OCI-M1 (cell line): Measurements from ENCODE around the gene ZNF45.
"Not testable (repeated sequence)": the region's sequence is repeated elsewhere in the genome, so short reads cannot be mapped to it uniquely, and the experiment has no call there.

ENCODE experiments used
- DNase-seq: peaks from one replicate; lab custom pipeline; 2025; lab: John Stamatoyannopoulos, UW

Gene ZNF45

DNA sequence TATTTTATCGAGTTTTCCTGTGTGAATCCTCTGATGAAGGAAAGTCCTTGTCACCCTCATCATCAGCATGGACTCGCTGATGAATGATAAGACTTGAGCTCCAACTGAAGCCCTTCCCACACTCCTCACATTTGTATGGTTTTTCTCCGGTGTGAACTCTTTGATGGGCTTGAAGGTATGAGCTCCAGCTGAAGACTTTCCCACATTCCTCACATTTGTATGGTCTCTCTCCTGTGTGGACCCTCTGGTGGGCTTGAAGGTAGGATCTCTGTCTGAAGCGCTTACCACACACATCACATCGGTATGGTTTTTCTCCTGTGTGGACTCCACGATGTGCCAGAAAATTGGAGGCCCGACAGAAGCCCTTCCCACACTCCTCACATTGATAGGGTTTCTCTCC lies 21.7 kb downstream of the ZNF45 start:
- DNase-seq, result no peak

DNA sequence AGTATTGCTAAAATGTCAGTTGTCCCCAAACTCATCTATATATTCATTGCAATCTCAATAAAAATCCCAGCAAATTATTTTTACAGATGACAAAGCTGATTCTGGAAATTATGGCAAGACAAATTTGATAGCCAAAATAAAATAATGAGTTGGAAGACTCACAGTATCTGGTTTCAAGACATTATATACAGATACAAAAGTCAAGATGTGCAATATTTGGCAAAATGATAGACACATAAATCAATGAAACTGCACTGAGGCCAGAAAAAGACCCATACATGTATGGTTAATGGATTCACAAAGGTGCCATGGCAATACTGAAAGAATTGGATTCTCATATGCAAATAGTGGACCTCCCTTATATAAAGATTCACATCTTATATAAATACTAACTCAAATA lies 24.2 kb downstream of the ZNF45 start:
- no peak for DNase-seq

DNA sequence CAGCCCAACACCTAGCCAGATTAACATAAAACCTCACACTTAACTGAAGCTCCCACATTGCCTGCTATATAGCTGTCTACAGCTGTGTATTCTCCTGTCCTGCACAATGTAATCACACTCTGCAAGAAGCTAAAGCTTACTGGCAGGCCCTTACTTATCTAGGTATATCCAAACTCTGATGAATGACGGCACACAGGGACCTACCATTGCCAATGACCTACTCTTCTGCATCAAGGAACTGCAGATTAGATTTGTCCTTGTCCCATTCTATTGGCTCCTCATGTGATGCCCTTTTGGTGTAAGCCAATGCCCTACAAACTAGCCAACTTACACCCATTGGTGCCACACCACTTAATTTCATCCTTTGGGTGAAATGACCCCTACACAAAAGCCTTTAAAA lies 26.4 kb downstream of the ZNF45 start:
- no peak for DNase-seq

DNA sequence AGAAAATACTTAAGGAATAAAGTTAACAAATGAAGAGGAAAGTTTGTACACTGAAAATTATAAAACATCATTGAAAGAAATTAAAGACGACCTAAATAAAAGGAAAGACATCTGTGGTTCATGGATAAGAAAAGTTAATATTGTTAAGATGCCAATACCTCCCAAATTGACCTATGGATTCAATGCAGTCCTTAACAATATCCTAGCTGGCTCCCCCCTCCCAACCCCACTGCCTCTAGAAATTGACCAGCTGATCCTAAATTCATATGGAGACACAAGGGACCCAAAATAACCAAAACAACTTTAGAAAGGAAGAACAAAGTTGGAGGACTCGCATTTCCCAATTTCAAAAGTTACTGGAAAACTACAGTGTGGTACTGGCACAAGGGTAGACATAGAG lies 28.3 kb downstream of the ZNF45 start:
- DNase-seq, result no peak

DNA sequence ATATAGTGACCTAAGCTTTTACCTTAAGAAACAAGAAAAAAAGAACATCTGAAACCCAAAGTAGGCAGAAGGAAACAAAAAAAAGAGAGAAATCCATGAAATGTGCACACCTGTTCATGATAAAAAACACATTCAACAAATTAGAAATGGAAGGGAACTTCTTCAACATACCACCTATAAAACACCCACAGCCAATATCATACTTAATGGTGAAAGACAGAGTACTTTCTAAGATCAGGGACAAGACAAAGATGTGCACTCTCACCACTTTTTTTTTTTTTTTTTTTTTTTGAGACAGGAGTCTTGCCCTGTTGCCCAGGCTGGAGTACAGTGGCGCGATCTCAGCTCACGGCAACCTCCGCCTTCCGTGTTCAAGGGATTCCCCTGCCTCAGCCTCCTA lies 29.2 kb downstream of the ZNF45 start:
- DNase-seq, result no peak

DNA sequence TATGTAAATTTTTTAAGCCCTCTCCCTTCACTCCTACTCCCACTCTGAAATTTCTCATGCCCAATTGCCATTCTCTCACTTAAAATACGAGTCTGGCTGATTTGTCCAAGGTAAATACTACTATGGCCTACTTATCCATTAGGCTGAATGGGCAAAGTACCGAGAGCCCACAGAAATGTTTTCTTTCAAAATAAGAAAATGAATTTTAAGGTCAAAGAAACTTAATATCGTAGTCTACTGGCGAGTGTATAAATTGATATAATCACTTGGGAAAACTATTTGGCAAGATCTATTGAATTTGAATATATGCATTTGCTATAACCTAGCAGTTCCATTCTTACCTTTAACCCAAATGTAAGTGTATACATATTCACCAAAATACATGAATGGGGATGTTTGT lies 32.7 kb downstream of the ZNF45 start:
- DNase-seq, result no peak

DNA sequence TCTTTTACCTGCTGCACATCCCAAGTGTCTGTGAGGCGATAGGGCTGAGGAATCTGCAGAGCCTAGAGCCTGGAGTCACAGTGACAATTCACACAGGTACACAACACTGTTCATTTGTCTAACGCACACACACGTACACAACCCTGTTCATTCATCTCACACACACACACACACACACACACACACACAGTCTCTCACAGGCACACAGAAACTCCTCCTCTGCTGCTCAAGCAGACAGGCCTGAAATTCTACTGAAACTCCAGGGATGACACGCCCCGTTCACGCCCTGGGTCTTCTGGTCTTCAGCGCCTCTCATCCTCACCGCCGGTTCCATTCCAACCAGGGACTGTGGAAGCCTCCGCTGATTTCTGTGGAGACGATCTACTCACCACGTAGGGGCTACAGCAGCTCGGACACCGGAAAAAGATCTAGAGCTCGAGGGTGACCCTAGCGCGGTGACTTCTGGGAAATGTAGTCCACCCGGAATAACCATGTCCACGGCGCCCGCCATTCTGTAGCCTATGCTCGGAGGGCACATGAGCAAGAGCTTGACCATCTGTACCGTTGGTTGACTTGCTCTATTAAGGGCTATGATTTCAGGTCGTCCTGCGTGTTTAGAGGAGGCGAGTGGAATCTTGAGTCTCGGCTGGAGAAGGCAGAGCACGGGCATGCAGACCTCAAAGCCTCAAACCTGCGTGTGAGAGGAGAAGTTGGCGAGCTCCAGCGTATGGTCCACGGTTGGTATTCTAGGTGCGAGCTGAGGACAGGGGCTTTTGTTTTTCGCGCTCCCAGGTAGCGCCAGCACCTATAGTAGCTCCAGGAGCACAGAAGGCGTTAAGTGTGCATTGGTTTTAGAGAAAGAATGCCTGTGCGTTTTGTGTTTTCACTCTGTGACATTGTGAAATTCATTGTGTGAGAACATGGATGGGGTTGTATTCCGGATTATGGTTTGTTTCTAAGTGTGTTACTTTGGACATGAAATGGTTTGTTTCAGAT lies 33.4 kb downstream of the ZNF45 start:
- DNase-seq, result peak; percentile 95

DNA sequence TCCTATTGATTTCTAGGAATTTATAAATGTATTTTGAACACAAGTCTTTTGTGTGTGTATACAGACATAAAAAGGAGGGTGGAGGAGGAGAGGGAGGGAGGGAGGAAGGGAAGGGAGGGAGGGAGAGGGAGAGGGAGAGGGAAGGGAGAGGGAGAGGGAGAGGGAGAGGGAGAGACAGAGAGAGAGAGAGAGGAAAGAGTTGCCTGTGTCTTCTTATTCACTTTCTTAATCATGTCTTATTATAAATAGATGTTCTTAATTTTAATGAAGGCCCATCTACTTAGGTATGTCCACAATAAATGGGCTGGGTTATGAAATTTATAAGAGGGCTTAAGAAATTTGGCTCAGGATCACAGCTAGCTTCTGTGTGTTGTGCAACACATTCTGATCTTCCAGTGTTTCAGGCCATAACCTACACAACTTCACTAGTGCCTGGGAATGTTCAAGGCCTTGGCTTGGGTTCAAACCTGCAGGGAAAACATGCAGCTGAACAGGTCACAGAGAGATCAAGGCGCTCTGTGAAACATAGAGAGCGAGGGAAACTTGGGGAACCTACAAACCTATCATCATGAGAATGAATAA lies 39.3 kb downstream of the ZNF45 start:
- DNase-seq, result no peak

DNA sequence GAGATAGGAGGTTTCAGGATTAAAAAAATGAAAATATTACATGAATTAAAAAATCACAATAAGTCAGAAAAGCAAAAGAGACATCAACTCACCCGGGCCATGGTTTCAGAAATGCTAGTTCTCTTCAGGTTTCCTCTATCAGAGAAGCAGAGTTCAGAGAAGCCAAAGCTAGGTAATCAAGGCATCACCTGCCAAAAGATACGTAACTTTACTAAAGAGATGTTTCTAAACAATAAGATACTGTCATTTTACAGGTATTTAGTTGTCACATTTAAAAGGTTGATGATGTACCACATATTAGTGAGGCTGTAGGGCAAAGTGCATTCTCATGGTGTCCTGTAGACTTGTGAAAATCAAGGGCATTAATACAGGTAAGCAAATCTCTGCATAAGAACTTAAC lies 51.2 kb downstream of the ZNF45 start, which contains the start of gene ZNF404:
Gene ZNF404 (minus strand): TSS at position 101 of the 400 bp plus-strand sequence.
- DNase-seq, result no peak

DNA sequence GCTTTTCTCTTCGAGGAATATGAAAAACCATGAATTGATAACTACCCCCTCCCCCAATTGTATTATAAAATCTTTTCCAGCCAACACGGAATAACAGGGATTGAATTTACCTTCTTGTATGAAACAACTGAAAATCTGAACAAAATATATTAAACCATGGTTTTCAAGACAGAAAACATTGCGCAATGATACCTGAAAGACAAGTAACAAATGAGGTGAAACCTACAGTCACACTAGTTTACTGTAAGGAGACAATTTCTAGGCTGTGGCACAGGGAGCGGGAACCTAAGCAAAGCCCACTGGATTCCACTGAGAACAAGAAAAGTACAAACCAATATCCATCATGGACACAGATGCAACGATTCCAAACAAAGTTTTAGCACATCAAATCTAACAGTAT lies 54.6 kb downstream of the ZNF45 start:
- no peak for DNase-seq

DNA sequence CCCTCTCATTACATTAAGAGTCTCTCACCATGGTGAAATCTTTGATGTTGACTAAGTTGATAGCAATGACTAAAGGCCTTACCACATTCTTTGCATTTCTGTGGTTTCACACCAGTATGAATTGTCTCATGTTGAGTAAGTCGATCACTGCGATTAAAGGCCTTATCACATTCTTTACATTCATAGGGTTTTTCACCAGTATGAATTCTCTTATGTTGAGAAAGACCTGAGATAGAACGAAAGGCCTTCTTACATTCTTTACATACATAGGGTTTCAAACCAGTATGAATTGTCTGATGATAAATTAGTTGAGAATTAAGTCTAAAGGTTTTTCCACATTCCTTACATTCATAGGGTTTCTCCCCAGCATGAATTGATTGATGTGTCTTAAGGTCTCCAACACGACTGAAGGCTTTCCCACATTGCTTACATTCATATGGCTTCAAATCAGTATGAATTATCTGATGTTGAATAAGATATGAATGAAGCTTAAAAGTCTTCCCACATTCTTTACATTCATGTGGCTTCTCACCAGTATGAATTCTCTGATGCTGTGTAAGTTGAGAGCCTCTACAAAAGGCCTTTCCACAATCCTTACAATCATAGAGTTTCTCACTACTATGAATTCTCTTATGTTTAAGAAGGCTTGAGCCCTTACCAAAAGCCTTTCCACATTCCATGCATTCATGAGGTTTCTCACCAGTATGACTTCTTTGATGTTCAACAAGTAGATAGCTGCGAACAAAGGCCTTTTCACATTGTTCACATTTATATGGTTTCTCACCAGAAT lies 62.3 kb downstream of the ZNF45 start:
- DNase-seq, result peak; percentile 24

DNA sequence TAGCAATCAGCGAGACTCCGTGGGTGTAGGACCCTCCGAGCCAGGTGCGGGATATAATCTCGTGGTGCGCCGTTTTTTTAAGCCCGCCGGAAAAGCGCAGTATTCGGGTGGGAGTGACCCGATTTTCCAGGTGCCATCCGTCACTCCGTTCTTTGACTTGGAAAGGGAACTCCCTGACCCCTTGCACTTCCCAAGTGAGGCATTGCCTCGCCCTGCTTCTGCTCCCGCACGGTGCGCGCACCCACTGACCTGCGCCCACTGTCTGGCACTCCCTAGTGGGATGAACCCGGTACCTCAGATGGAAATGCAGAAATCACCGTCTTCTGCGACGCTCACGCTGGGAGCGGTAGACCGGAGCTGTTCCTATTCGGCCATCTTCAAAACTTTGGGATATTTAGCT lies 68.2 kb downstream of the ZNF45 start:
- not testable (repeated sequence) for DNase-seq
